ENCODE data around the gene C18orf54.

GRCh38 chr18:54357082-54357659 is 535 bp upstream of the C18orf54 start:
- TF ChIP-seq CTCF (IDR thresholded peaks at IDR 0.05) (no peak), POLR2A (IDR thresholded peaks at IDR 0.05) (no peak)

Measured in uterus (tissue), 2 donors.